CD4-positive, alpha-beta T cell treated with Interleukin-1 beta for 1 hour (primary cell): Measurements from ENCODE around the gene DCAF8.

Experiments
- DNase-seq, 2 donors: peaks; one replicate each; pipeline ENCODE4 v3.0.0-alpha.2; 2020 to 2022

Gene DCAF8

GRCh38 chr1:160224606-160225005 lies 37.7 kb downstream of the DCAF8 start:
- DNase-seq: no peak

GRCh38 chr1:160222546-160222945 lies 39.8 kb downstream of the DCAF8 start:
- no peak for DNase-seq

- DNase-seq: no peak
Measured at GRCh38 chr1:160221089-160221488, 41.3 kb downstream of the DCAF8 start.

- DNase-seq: no peak
Measured at GRCh38 chr1:160220301-160220700, 42.0 kb downstream of the DCAF8 start.

- DNase-seq: no peak
Measured at GRCh38 chr1:160219062-160219929, 43.1 kb downstream of the DCAF8 start.

- DNase-seq: no peak
Measured at GRCh38 chr1:160217481-160218051, 44.8 kb downstream of the DCAF8 start.

- no peak for DNase-seq
Measured at GRCh38 chr1:160216301-160216700, 46.0 kb downstream of the DCAF8 start.

GRCh38 chr1:160214481-160215140 lies 47.7 kb downstream of the DCAF8 start:
- DNase-seq: no peak

- DNase-seq: no peak
Measured at GRCh38 chr1:160211046-160211790, 51.1 kb downstream of the DCAF8 start.

GRCh38 chr1:160210561-160210960 lies 51.8 kb downstream of the DCAF8 start:
- no peak for DNase-seq

GRCh38 chr1:160209321-160210046 lies 52.9 kb downstream of the DCAF8 start:
- DNase-seq: no peak

- DNase-seq: no peak
Measured at GRCh38 chr1:160208557-160209320, 53.6 kb downstream of the DCAF8 start.

GRCh38 chr1:160207771-160208556 lies 54.4 kb downstream of the DCAF8 start:
- DNase-seq: no peak

- DNase-seq: no peak
Measured at GRCh38 chr1:160207118-160207650, 55.2 kb downstream of the DCAF8 start.

- DNase-seq: peak in 1 of 2 donors; percentile 20
Measured at GRCh38 chr1:160206421-160207117, 55.8 kb downstream of the DCAF8 start.

- peak; percentile 52 to 61 for DNase-seq
Measured at GRCh38 chr1:160206036-160206389, 56.3 kb downstream of the DCAF8 start.

- DNase-seq: peak; percentile 79 to 80
Measured at GRCh38 chr1:160205242-160206035, 56.9 kb downstream of the DCAF8 start, which contains the start of gene PEA15. PEA15 (plus strand) TSS chr1:160205384; CDS start chr1:160211545, 6,161 bp downstream.

GRCh38 chr1:160204526-160205241 lies 57.7 kb downstream of the DCAF8 start:
- DNase-seq: peak; percentile 43 to 73
